GM12878 (cell line): ENCODE data around the gene DKC1. TPM values are rescaled to one million over a fixed set of nuclear protein-coding genes. Genes with fewer than 3 reads are reported as not detected.

Source experiments
- ATAC-seq: fragments of 200-7000 bp; cut with Tn5 transposase; 3 replicates; pipeline ENCODE4 v1.9.1; 2020; ENCODE audit warnings: mild to moderate bottlenecking, moderate library complexity
- BruUV-seq: library from RNA; stranded (reverse); fragments of 400-500 nt; replicated peaks from 2 replicates; lab custom pipeline; 2021; lab: Mats Ljungman, UMichigan
- CTCF ChIA-PET: fragments of 300-600 bp; sonication (Branson Sonifier 250); formaldehyde crosslinking; extraction: SDS; loops from one replicate; lab custom pipeline; 2021; ENCODE audit warnings: inconsistent platforms; lab: Yijun Ruan, JAX
- POLR2A ChIA-PET: fragments of 350-600 bp; formaldehyde crosslinking; extraction: SDS; loops from one replicate; lab custom pipeline; 2021; ENCODE audit warnings: inconsistent platforms; lab: Charles Lee
- RAD21 ChIA-PET: fragments of 300-600 bp; sonication (Branson Sonifier 250); formaldehyde crosslinking; loops from one replicate; lab custom pipeline; 2023; ENCODE audit warnings: antibody characterized with exemption; ENCODE audit not compliant: unreplicated experiment; lab: Charles Lee
- SMC1A ChIA-PET: fragments of 300-600 bp; sonication (Branson Sonifier 250); formaldehyde crosslinking; loops from one replicate; lab custom pipeline; 2023; ENCODE audit not compliant: unreplicated experiment, uncharacterized antibody; lab: Charles Lee
- DNase-seq: peaks from one replicate; pipeline ENCODE4 v3.0.0-alpha.2; 2011; ENCODE audit warnings: low read depth, low spot score
- FAIRE-seq: peaks from 3 replicates; lab custom pipeline; 2011; peaks lifted over from hg19 to GRCh38; lab: Jason Lieb, UNC
- H2AFZ ChIP-seq: 2 replicates; pipeline ENCODE4 v1.6.0; 2011; ENCODE audit warnings: low read depth, low read length, control low read depth; ENCODE audit not compliant: control insufficient read depth
- H3K27ac ChIP-seq: 2 replicates; pipeline ENCODE4 v1.5.1; 2011; ENCODE audit warnings: control low read depth; ENCODE audit not compliant: control insufficient read depth, insufficient read depth
- H3K27me3 ChIP-seq, 2 experiments: replicated peaks in 1 of 2; 2 replicates each; pipeline versions ENCODE4 v1.6.0 to v1.6.1; 2011; ENCODE audit warnings: low read length in 1 of 2; ENCODE audit not compliant: control insufficient read depth in 2 of 2, insufficient read depth in 2 of 2
- H3K36me3 ChIP-seq, 2 experiments: 2 replicates each; pipeline ENCODE4 v1.5.1; 2011; ENCODE audit warnings: low read length in 1 of 2; ENCODE audit not compliant: control insufficient read depth in 2 of 2, insufficient read depth in 2 of 2
- H3K4me1 ChIP-seq: 2 replicates; pipeline ENCODE4 v1.6.1; 2011; ENCODE audit warnings: mild to moderate bottlenecking, low read length, moderate library complexity, mixed read lengths; ENCODE audit not compliant: control insufficient read depth, insufficient read depth
- H3K4me2 ChIP-seq: 2 replicates; pipeline ENCODE4 v1.6.0; 2011; ENCODE audit warnings: control low read depth; ENCODE audit not compliant: control insufficient read depth, insufficient read depth
- H3K4me3 ChIP-seq: fragments of 200-600 bp; sonication (generic); 2 replicates; pipeline ENCODE4 v1.5.1; 2016
- H3K79me2 ChIP-seq: 2 replicates; pipeline ENCODE4 v1.6.0; 2011; ENCODE audit warnings: low read length; ENCODE audit not compliant: control insufficient read depth, insufficient read depth
- H3K9ac ChIP-seq: 2 replicates; pipeline ENCODE4 v1.8.0; 2011; ENCODE audit warnings: low read length, control low read depth, mixed read lengths; ENCODE audit not compliant: control insufficient read depth, insufficient read depth
- H3K9me3 ChIP-seq: replicated peaks from 3 replicates; pipeline ENCODE4 v1.5.1; 2011; ENCODE audit warnings: mild to moderate bottlenecking, low read length; ENCODE audit not compliant: control insufficient read depth, insufficient read depth
- H4K20me1 ChIP-seq: 2 replicates; pipeline ENCODE4 v1.6.0; 2011; ENCODE audit not compliant: control insufficient read depth, insufficient read depth
- ATF7 ChIP-seq: fragments of 450-650 bp; IDR thresholded peaks from 2 replicates; pipeline ENCODE4 v1.6.1; 2016; ENCODE audit warnings: low read depth, mild to moderate bottlenecking
- DPF2 ChIP-seq: fragments of 450-650 bp; IDR thresholded peaks from 2 replicates; pipeline ENCODE4 v1.6.1; 2017; ENCODE audit warnings: mild to moderate bottlenecking
- JUND ChIP-seq: IDR thresholded peaks from 2 replicates; pipeline ENCODE4 v1.6.1; 2012; ENCODE audit warnings: low read depth, mild to moderate bottlenecking, low read length, improper control_type of control experiment, moderate library complexity
- KAT2A ChIP-seq: conservative IDR thresholded peaks from 2 replicates; pipeline ENCODE4 v1.6.1; 2011; ENCODE audit warnings: low read depth, low read length; ENCODE audit not compliant: control insufficient read depth
- NR2C2 ChIP-seq: IDR thresholded peaks from 2 replicates; pipeline ENCODE4 v1.6.1; 2011; ENCODE audit warnings: borderline replicate concordance, low read depth; ENCODE audit not compliant: control insufficient read depth, insufficient read length
- RBBP5 ChIP-seq: fragments of 200-600 bp; sonication (generic); conservative IDR thresholded peaks from 2 replicates; pipeline ENCODE4 v1.6.1; 2016
- REST ChIP-seq: IDR thresholded peaks from 2 replicates; pipeline ENCODE4 v1.6.1; 2012; ENCODE audit warnings: mild to moderate bottlenecking, low read depth, low read length
- SPI1 ChIP-seq: IDR thresholded peaks from 2 replicates; pipeline ENCODE4 v1.6.1; 2011; ENCODE audit warnings: low read depth, mild to moderate bottlenecking, low read length, moderate library complexity, borderline replicate concordance; ENCODE audit not compliant: insufficient read depth
- SREBF2 ChIP-seq: IDR thresholded peaks from 2 replicates; pipeline ENCODE4 v1.6.1; 2012; ENCODE audit warnings: mild to moderate bottlenecking, low read length
- SUPT20H ChIP-seq: IDR thresholded peaks from 2 replicates; pipeline ENCODE4 v1.6.1; 2011; ENCODE audit warnings: low read depth, mild to moderate bottlenecking, low read length, moderate library complexity, borderline replicate concordance; ENCODE audit not compliant: control insufficient read depth
- TCF12 ChIP-seq: IDR thresholded peaks from 2 replicates; pipeline ENCODE4 v1.6.1; 2011; ENCODE audit warnings: low read depth, mild to moderate bottlenecking, low read length
- TCF3 ChIP-seq: IDR thresholded peaks from 2 replicates; pipeline ENCODE4 v1.6.1; 2012; ENCODE audit warnings: low read depth, mild to moderate bottlenecking, low read length, borderline replicate concordance; ENCODE audit not compliant: insufficient read depth
- TCF7 ChIP-seq: IDR thresholded peaks from 2 replicates; pipeline ENCODE4 v1.6.1; 2014; ENCODE audit warnings: antibody characterized with exemption, borderline replicate concordance
- ZNF24 ChIP-seq: fragments of 450-650 bp; IDR thresholded peaks from 2 replicates; pipeline ENCODE4 v1.6.1; 2017; ENCODE audit warnings: antibody characterized with exemption, mild to moderate bottlenecking
- ZNF384 ChIP-seq: IDR thresholded peaks from 2 replicates; pipeline ENCODE4 v1.6.1; 2012; ENCODE audit warnings: low read depth, mild to moderate bottlenecking, low read length, improper control_type of control experiment, borderline replicate concordance
- ZNF592 ChIP-seq: fragments of 450-650 bp; IDR thresholded peaks from 2 replicates; pipeline ENCODE4 v1.6.1; 2017; ENCODE audit warnings: mild to moderate bottlenecking, moderate library complexity
- WGBS: methylation state at CpG from one replicate; pipeline ENCODE4 v1.1.6; 2016; ENCODE audit warnings: low lambda C conversion rate; ENCODE audit not compliant: insufficient replicate concordance, insufficient coverage; ENCODE audit errors: missing lambda C conversion rate; 5-methylcytosine and 5-hydroxymethylcytosine counted together
- in situ Hi-C: fragments of 300-500 bp; cut with MboI; formaldehyde crosslinking; loops from 9 replicates; pipeline ENCODE4 v1.14.3; 2018; ENCODE audit warnings: mixed read lengths
- intact Hi-C: fragments of 100-400 bp; cut with micrococcal nuclease; formaldehyde crosslinking; loops from one replicate; pipeline ENCODE4 v1.14.2; 2022; ENCODE audit not compliant: unreplicated experiment
- polyA plus RNA-seq, 11 experiments: library from polyadenylated mRNA; depleted of rRNA in 4 of 11; unstranded in 6 of 11; stranded (reverse) in 5 of 11; fragments of >200 nt; fragmentation: Nextera tagmentation in 4 of 11; fragmentation: Illumina TruSeq in 1 of 11; extraction: Ambion mirVana in 4 of 11; extraction: Trizol in 1 of 11; gene quantifications; 1 replicate in 1 of 11; 2 replicates in 10 of 11; pipeline versions ENCODE4 v1.2.1 to v1.2.3, GENCODE V29; 2011 to 2016; ENCODE audit warnings: inconsistent platforms in 2 of 11, missing spikeins in 2 of 11, low read depth in 1 of 11
- total RNA-seq, 4 experiments: library from RNA; depleted of rRNA in 3 of 4; stranded (reverse); fragments of >200 nt in 3 of 4; fragmentation: Illumina TruSeq in 1 of 4; extraction: Trizol in 1 of 4; gene quantifications; 2 replicates each; pipeline versions ENCODE4 v1.2.1 to v1.2.3, GENCODE V29; 2013 to 2021

Gene DKC1
- total and polyA plus RNA-seq, 10 of the 15 experiments (the other 5 are each of a cell fraction or from before 2014, with no cell fraction given): 70.1 to 159 (median 116) TPM

GRCh38 chrX:154806837-154807501 lies 44.3 kb downstream of the DKC1 start:
- Histone ChIP-seq H3K9ac (no peak overlapping the region), H3K79me2 (no peaks in the 10 kb centered on the region), H3K27ac (no peak overlapping the region), H2AFZ (no peak overlapping the region), H3K27me3 (no peaks in the 10 kb centered on the region), H3K9me3 (no peaks in the 10 kb centered on the region; the same call in 2 of the 3 replicates), H3K4me3 (no peak overlapping the region), H3K36me3 (no peaks in the 10 kb centered on the region), H3K4me1 (no peaks in the 10 kb centered on the region), H3K4me2 (no peak overlapping the region), H4K20me1 (no peaks in the 10 kb centered on the region)
- ATAC-seq (no peak), FAIRE-seq (no peak), DNase-seq (no peak)
- ChIA-PET CTCF (no interaction called here), POLR2A (interaction anchor here (0.5 kb wide), 1 partner anchor 45 kb away, joined by 3 read pairs; no protein-coding TSS in a partner anchor), SMC1A (interaction anchor here (3.7 kb wide), 1 partner anchor 12 kb away, joined by 19 read pairs; no protein-coding TSS in a partner anchor), RAD21 (no interaction called here)
- intact Hi-C loops: no loop called here
- no TSS peak for BruUV-seq
- in situ Hi-C loops: no loop called here
- 49% methylated on average over 5 of the region's 5 CpGs for WGBS
- no peak for TF ChIP-seq KAT2A
- TF ChIP-seq ATF7: no peak
- no peak for TF ChIP-seq ZNF384
- TF ChIP-seq ZNF24: no peak
- no peak for TF ChIP-seq RBBP5
- TF ChIP-seq TCF3: no peak
- no peak for TF ChIP-seq TCF7
- no peak for TF ChIP-seq SUPT20H
- TF ChIP-seq SREBF2: no peak
- TF ChIP-seq ZNF592: no peak
- TF ChIP-seq TCF12: no peak
- no peak for TF ChIP-seq SPI1
- TF ChIP-seq NR2C2: no peak
- TF ChIP-seq DPF2: no peak
- no peak for TF ChIP-seq JUND
- TF ChIP-seq REST: no peak
